ENCODE results near the gene SLC5A5.

The SLC5A5 gene

DNA sequence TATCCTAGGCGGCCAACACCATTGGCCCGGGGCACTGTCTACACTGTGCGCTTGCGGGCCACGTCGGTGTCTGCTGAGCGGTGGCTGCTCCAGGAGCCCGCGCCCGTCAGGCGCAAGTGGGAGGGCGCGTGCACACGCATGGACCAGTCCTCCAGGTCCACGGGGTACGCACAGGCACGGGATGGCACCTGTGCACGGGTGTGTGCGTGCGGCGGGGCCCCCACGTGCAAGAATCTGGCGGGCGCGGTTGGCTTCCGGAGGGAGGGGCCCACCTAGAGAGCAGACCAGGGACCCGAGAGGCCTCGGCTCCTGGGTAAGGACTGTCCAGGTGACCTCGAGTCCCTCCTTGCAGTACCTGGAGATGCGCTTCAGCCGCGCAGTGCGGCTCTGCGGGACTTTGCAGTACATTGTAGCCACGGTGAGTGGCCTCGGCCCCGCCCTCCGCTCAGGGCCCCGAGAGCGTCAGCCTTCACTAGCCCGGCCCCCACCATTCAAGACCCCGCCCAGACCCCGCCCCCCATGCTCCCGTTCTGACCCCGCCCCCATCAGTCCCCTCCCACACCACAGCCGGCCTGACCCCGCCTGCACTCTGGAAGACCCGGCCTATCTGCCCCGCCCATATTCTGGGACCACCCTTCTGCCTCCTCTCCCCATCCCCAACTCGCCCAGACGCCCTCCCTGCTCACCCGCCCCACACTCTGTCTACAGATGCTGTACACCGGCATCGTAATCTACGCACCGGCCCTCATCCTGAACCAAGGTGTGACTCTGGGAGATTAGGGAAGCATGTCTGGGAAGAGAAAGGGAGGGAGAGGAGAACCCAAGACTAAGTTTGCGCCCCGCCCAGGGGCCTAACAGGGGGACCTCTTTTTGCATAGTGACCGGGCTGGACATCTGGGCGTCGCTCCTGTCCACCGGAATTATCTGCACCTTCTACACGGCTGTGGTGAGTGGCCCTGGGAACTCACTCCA is 2.3 kb downstream of the SLC5A5 start:
- DNase-seq (ENCODE audit: low read depth, low spot score), result no peak
- TF ChIP-seq, protein P1, sequence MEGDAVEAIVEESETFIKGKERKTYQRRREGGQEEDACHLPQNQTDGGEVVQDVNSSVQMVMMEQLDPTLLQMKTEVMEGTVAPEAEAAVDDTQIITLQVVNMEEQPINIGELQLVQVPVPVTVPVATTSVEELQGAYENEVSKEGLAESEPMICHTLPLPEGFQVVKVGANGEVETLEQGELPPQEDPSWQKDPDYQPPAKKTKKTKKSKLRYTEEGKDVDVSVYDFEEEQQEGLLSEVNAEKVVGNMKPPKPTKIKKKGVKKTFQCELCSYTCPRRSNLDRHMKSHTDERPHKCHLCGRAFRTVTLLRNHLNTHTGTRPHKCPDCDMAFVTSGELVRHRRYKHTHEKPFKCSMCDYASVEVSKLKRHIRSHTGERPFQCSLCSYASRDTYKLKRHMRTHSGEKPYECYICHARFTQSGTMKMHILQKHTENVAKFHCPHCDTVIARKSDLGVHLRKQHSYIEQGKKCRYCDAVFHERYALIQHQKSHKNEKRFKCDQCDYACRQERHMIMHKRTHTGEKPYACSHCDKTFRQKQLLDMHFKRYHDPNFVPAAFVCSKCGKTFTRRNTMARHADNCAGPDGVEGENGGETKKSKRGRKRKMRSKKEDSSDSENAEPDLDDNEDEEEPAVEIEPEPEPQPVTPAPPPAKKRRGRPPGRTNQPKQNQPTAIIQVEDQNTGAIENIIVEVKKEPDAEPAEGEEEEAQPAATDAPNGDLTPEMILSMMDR (IDR thresholded peaks at IDR 0.05; ENCODE audit: insufficient read depth, low read length, missing control alignments), result no peak
- no peak overlapping the region for H3K4me3 ChIP-seq (ENCODE audit: low read depth, low read length)
- ChIA-PET CTCF (interaction anchor here (1.0 kb wide), 1 partner anchor 59 kb away, joined by 5 read pairs; the partner anchor contains the start of gene CCDC124), POLR2A (no interaction called here)

DNA sequence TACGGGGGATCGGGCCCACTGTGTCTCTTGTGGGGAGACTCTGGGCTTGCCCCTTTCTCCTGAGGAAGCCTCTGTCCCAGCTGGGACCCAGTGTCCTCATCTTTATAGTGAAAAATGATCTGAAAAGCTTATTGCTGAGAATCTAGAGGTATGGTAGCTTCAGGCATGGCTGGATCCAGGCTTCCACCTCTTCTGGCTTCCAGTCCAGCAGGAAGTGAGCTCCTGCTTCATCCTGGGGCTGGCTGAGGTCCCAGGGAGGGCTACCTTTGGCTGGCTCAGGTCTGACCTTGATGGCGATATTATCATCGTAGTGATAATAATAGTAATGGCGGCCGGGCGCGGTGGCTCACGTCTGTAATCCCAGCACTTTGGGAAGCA is 3.0 kb downstream of the SLC5A5 start:
- no peak overlapping the region for H3K4me3 ChIP-seq (ENCODE audit: low read depth, low read length)
- CTCF ChIA-PET, result interaction anchor here (0.6 to 1.0 kb wide), 2 partner anchors 9 to 58 kb away, joined by 3 to 5 read pairs; partner anchors contain the start of gene CCDC124
- TF ChIP-seq, protein P1 (IDR thresholded peaks at IDR 0.05; ENCODE audit: insufficient read depth, low read length, missing control alignments), result no peak
- POLR2A ChIA-PET, result no interaction called here
- no peak for DNase-seq (ENCODE audit: low read depth, low spot score)

DNA sequence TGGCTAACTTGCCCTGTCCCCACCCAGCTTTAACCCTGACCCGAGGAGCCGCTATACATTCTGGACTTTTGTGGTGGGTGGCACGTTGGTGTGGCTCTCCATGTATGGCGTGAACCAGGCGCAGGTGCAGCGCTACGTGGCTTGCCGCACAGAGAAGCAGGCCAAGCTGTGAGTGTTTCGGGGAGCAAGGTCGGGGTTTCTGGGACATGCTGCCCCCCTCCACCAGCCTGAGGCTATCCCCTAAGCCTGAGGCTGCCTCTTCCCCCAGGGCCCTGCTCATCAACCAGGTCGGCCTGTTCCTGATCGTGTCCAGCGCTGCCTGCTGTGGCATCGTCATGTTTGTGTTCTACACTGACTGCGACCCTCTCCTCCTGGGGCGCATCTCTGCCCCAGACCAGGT is 6.0 kb downstream of the SLC5A5 start:
- TF ChIP-seq, protein P1 (IDR thresholded peaks at IDR 0.05; ENCODE audit: insufficient read depth, low read length, missing control alignments), result no peak
- POLR2A ChIA-PET, result no interaction called here
- no peak overlapping the region for H3K4me3 ChIP-seq (ENCODE audit: low read depth, low read length)
- no peak for DNase-seq (ENCODE audit: low read depth, low spot score)
- CTCF ChIA-PET, result no interaction called here

DNA sequence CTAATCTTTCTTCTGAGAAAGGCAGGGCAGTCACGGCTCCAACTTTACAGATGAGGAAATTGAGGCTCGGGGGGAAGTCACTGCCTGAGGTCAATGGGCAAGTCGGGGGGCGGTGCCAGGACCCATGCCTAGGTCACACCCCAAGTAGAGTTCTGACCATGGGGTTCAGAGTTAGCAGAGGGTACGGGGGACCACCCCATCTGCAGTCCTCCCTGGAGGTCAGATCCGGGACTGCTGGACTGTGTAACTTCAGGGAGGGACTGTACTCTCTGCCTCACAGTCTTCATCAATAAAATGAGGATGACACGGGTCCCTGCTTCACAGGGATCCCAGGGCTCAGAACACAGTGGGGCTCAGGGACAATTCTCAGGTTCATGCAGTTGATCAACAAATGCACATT is 7.7 kb downstream of the SLC5A5 start:
- ChIA-PET POLR2A (no interaction called here), CTCF (interaction anchor here (2.3 to 2.9 kb wide), 2 partner anchors 9 to 53 kb away, joined by 8 to 18 read pairs; partner anchors contain the start of genes CCDC124 and SLC5A5)
- H3K4me3 ChIP-seq (ENCODE audit: low read depth, low read length), result no peak overlapping the region

DNA sequence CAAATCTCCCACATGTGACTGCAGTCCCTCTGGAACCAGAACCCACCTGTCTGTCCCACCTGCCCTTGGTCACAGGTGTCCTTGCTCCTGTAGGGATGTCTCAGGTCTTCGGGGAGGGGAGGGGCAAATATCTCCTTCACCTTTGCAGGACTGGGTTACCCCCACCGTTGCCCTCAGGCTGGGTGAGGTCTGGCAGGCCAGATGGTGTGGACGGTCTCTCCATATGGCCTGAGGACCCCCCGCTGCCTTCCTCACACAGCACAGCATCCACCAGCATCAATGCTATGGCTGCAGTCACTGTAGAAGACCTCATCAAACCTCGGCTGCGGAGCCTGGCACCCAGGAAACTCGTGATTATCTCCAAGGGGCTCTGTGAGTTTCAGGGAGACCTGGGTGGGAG is 10.0 kb downstream of the SLC5A5 start:
- no peak for DNase-seq (ENCODE audit: low read depth, low spot score)
- H3K4me3 ChIP-seq (ENCODE audit: low read depth, low read length), result no peak overlapping the region
- POLR2A ChIA-PET, result no interaction called here
- TF ChIP-seq, protein P1 (IDR thresholded peaks at IDR 0.05; ENCODE audit: insufficient read depth, low read length, missing control alignments), result no peak
- CTCF ChIA-PET, result interaction anchor here (0.6 kb wide), 1 partner anchor 50 kb away, joined by 3 read pairs; no protein-coding TSS in a partner anchor

More for the DNA sequence above, 7.7 kb downstream of the SLC5A5 start:
- DNase-seq (ENCODE audit: low read depth, low spot score), result no peak
- TF ChIP-seq, protein P1 (IDR thresholded peaks at IDR 0.05; ENCODE audit: insufficient read depth, low read length, missing control alignments), result no peak

DNA sequence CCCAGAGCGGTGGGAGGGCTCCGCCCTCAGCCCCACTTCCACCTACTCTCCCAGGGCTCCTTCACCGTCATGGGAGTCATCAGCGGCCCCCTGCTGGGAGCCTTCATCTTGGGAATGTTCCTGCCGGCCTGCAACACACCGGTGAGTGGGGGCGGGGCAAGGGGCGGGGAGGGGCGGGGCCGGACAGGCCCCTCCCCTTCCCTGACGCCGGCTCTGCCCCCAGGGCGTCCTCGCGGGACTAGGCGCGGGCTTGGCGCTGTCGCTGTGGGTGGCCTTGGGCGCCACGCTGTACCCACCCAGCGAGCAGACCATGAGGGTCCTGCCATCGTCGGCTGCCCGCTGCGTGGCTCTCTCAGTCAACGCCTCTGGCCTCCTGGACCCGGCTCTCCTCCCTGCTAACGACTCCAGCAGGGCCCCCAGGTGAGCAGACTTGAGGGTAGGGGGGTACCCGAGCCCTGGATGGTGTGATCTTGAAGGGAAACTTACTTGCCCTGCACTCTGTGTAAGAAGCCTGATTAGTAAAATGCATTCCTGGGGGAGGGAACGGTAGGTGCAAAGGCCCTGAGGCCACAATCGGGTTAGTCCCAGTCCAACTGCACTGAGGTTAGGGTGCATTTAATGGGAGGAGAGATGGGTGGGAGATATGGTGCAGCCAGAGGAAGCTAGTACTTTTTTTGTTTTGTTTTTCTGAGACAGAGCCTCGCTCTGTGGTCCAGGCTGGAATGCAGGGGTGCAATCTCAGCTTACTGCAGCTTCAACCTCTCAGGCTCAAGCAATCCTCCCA is 12.1 kb downstream of the SLC5A5 start:
- ChIA-PET CTCF (no interaction called here), POLR2A (no interaction called here)
- no peak for DNase-seq (ENCODE audit: low read depth, low spot score)
- TF ChIP-seq, protein P1 (IDR thresholded peaks at IDR 0.05; ENCODE audit: insufficient read depth, low read length, missing control alignments), result no peak
- no peak overlapping the region for H3K4me3 ChIP-seq (ENCODE audit: low read depth, low read length)
